Left forelimb (tissue), 1 donor: ENCODE results near the gene POU4F1.
A peak's percentile ranks its signal among the peaks of the same experiment; 100 is the strongest.

Source experiments
- DNase-seq: peaks from one replicate; pipeline ENCODE4 v3.0.0-alpha.2; 2018; ENCODE audit warnings: low spot score

The POU4F1 gene

DNA sequence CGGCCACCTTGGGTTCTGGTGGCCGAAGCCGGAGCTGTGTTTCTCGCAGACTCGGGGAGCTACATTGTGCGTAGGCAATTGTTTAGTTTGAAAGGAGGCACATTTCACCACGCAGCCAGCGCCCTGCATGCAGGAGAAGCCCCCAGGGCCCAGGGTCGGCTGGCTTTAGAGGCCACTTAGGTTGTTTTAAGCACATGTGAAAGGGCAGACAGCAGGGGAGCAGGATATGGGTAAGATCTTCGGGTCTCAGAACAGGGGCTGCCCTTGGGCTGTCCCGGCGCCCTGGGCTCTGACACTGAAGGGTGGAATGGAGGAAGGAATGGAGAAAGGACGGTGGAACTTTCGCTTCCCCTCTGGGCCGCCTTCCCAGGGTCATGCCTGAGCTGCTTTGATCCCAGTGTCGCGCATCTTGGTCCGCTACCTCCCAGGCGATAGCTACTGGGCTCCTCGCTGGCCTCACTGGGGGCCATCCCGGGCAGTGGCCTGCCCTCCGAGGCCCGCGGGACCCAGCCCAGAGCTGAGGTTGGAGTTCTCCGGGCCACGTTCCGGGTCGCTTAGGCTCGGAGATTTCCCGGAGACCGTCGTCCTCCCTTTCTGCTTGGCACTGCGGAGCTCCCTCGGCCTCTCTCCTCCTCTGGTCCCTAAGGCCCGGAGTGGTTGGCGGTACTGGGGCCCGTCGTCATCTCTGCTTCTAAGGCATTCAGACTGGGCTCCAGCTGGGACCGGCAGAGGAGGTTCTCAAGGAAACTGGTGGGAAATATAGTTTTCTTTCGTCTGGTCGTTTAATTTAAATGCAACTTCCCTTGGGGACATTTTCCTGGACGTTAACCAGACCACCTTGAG is 4.3 kb upstream of the POU4F1 start:
- DNase-seq, result no peak

DNA sequence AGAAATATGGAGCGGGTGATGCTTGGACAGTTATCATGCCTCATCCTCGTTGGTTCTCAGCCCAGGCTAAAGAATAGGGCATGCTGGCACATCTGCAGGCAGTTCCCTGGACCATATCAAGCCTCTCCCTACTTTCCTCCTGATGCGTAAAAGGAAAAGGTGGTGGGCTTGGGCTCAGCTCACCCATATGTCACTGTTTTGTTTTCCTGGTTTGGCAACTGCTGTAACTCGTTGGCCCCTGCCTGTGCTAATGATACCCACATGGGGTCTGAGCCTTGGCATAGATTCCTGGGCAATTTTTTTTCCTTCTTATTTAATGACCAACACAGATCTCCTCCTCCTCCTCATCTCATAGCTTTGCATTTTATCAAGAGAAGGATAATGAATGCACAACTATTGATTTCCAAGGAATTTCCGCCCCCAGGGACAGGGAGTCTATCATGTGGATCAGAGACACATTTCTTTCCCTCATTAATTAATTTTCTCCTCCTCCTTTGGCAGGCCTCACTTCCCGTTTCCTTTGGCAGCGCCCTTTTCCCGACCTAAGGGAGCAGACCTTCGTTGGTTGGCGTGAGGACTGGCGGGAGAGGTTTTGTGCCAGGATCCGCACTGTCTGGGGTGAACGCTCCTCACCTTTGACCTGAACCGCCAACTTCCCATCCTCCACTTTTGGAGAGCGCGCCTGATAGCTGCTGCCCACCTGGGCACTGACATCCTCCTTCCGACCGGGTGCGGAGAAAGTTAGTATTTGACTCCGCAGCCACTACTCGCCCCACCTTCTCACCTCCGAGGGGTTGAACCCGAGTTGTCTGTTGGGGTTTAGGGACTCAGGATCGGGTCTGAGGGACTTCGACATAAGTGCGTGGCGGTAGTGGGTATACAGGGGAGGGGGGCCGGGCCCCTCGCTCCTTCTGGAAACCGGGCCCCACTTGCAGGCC is 3.4 kb upstream of the POU4F1 start:
- DNase-seq, result no peak

DNA sequence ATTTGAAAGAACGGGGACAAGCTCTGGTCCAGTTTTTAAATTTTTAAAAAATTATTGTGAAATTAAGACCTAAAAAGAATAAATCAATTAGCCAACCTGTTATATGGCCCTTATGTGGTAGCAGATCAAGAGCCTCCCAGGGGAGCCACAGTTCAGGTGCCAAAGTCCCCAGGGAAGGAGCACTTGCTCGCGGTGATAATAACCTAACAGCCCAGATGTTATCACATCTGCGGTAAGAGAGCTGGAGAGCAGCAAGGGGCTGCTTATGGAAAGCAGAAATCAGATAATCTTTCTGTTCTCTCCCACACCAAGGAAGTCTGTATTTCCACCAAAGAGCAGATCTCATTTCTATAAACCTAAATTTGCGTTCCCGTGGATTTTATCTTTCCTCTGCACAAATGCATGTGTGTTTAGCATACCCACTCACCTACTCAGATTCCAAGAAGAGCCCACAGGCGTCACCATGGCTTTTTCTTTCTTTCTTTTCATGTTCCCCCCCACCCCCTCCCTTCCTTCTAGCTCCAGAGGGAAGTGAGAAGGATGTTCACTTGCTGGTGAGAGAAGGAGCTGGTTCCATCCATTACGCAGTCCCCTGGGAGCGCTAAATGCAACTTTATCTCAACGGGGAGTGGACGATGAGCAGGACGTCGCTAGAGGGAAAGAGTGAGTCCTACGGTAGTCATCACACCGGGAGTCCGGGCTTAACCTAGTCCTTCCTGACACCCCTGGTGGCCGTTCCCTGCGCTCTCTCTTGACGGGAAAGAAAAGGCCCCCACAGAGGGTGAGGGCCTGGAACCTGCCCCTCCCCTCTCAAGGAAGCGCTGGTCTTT is 1.6 kb upstream of the POU4F1 start:
- DNase-seq, result no peak

DNA sequence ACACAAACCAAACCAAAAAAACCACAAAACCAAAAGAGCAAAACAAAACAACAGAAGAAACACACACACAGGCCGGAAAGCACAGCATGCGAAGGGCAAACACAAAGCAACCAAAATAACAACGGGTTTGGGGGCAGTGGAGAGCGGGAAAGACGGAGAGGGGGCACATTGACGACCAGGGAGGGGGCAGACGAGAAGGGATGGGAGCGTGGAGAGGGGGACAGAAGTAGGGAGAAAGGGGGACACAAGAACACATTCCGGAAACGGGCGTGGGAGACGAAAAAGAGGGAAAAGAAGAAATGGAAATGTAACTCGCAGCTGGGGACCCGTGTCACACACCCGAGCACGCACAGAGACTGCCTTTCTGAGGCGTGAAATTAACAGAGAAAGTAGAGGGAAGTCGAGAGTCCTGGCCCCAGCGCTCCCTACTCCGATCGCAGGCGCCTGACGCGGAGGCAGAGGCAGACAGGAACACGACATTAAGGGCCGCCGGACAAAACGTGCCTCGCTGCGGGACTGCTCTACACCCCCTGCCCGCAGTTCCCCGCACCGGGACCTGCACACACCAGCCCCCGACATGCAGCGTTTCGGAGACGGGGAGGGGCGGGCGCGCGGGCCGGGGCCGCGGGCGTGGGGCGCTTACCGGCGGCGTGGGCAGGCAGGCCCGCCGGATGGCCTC is 652 bp downstream of the POU4F1 start:
- no peak for DNase-seq

DNA sequence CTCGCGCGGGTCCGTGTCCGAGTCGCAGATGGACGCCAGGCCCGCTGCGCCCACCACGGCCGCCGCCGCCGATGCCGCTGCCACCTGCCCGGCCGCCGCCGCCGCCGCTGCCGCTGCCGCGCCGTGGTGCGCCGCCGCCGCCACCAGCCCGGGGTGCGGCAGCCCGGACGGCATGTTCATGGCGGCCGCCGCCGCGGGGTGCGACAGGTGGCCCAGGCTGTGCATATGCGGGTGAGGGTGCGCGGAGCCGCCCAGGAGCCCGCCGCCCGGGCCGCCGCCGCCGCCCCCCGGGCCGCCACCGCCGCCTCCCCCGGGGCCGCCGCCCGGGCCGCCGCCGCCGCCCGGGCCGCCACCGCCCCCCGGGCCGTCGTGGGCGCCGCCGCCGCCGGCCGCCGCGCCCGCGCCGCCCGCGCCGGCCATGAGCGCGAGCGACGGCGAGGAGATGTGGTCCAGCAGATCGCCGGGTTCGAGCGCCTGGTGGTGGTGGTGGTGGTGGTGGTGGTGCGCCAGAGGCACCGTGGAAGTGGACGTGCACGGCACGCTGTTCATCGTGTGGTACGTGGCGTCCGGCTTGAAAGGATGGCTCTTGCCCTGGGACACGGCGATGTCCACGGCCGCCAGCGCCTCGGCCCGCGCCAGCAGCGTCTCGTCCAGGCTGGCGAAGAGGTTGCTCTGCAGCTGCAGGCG is 1.3 kb downstream of the POU4F1 start:
- DNase-seq, result no peak

DNA sequence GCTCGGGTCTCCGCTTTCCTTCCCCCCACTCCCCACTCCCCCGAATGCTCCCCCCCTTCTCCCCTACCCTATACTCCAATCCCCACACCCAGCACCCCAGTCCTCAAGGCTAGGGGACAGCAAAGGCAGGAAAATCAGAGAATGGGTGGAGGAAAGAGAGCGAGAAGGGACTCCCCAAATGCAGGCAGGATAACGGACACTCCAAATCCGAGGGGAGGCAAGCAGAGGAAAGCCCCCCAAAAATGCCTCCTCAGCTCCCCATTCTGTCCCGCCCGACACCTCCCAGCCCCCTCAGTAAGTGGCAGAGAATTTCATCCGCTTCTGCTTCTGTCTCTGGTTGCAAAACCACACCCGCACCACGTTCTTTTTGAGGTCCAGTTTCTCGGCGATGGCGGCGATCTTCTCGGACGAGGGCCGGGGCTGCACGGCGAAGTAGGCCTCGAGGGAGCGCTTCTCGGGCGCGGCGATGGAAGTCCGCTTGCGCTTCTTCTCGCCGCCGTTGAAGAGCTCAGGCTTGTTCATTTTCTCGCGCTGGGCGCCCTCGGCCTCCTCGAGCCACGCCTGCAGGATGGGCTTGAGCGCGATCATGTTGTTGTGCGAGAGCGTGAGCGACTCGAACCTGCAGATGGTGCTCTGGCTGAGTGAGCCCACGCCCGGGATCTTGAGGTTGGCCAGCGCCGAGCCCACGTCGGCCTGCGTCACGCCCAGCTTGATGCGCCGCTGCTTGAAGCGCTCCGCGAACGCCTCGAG is 2.1 kb downstream of the POU4F1 start:
- DNase-seq, result no peak

DNA sequence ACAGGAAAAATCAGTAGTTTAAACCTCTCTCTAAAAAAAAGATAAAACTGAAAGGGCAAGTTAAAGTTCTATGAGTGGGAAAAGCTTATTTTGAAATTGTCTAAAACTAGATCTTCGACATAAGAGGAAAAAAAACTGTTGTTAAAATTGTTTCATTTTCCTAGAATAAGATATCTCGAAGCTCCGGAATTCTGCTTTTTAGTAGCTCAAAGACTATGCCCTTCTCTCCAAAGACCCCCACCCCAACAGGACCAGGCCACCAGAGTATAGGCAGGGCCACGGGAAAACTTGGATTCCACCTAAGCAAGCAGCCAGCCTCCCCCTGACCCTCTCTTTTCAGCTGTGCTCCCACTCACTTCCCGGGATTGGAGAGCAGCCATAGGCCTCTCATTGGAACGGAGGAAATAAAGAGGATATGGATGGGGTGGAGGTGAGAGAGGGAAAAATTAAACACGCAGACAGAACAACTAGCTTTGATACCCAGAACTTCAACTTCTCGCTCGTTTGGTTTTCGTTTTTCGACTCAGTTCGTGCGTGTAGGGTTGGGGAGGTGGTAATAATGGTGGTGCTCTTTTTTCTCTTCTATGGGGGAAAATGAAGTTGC is 3.0 kb downstream of the POU4F1 start:
- DNase-seq, result no peak

DNA sequence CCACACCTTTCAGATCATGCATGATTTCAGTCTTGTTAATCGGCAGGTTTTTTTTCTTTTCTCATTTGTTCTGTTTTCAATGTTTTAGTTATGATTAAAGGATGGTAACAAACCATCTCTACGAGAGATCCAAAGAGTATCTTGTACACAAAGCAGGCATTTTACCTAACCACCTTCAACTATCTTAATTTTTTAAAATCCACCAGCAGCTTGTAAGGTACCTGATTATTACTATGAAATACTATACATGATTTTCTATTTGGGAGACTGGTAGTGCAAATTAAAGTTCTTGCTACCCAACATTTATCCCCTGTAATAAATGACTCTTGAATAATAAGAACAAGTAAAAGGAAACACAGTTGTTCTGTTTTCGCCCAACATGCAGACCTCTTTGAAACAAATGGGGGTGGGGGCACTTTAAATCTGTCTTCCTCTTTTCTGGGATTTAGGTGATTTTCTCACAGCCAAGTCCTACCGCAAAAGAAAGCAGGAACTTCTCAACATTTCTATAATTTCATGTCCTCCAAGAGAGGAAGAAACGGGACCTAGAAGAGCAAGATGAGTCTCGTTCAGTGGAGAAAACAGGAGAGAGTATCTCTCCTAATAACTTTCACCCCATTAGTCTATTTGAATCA is 3.6 kb downstream of the POU4F1 start:
- DNase-seq, result no peak

DNA sequence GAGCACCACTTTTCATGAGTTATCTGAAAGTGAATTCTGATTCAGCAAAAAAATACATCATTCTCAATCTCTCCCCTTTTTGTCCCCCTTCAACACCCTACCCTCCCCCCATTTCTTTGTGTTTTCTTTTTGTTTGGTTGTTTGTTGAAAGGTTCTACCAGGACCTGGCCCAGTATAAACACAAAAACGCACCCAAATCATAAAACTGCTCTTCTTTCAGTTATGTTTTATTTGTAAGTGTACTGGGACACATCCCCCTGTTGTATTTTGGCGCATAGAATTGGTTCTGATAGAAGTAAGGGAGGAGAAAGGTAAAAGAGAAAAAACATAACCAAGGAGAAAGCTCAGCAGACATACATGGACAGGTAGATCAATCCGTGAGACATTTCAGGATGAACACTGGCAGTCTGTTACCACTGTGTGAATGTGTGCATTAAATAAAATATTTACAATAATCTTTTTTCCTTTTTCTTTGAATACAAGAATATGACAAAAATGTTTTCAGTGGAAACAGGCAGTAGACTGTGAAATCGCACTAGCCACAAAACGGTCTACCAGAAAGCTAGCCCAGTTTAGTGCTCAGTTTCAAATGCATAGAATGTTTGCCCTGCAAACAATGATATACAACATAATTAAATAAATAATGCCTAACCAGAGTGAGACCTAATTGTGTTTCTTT is 4.2 kb downstream of the POU4F1 start:
- no peak for DNase-seq

DNA sequence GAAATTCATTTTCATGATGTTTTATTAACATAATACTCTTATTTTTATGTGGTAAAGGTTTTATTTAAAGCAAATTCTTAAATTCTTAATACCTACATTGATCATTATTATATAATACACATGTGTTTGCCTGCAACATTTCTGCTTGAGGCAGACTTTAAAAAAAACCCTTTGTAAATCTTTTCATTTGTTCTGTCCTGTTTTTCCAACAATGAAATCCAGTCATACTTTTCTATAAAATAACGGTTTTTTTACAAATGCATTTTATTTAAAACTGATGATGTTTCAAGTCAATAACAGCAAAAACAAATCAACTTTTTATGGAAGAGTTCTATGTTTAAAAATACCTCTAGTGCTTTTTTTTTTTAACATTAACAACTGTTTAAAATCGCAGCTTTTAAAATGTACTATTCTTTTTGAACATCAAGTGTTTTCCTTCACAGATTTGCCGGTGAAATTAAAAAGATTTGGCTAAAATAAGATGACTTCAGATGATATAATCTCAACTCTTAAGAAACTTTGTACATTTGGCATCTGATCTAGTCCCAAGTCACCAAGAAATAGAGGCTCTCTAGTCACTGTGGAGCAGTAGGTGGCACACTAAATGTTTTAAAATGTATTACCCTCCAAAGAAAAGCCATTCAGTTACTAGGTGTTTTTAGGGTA is 5.1 kb downstream of the POU4F1 start:
- no peak for DNase-seq

DNA sequence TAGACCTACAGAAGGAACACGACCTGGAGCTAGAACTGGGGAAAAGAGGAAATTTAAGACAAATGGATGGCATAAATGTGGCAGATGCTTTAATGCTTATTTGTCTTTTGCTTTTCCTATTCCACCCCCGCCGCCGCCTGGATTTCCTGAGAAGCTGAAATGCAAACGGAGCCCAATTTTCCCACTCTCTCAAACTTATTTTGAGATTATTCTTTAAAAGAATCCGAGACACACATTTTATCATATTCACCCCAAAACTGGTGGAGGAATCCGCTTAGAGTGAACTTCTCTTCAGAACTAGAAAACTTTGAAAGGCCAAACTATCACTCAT is 5.8 kb downstream of the POU4F1 start:
- DNase-seq, result no peak

DNA sequence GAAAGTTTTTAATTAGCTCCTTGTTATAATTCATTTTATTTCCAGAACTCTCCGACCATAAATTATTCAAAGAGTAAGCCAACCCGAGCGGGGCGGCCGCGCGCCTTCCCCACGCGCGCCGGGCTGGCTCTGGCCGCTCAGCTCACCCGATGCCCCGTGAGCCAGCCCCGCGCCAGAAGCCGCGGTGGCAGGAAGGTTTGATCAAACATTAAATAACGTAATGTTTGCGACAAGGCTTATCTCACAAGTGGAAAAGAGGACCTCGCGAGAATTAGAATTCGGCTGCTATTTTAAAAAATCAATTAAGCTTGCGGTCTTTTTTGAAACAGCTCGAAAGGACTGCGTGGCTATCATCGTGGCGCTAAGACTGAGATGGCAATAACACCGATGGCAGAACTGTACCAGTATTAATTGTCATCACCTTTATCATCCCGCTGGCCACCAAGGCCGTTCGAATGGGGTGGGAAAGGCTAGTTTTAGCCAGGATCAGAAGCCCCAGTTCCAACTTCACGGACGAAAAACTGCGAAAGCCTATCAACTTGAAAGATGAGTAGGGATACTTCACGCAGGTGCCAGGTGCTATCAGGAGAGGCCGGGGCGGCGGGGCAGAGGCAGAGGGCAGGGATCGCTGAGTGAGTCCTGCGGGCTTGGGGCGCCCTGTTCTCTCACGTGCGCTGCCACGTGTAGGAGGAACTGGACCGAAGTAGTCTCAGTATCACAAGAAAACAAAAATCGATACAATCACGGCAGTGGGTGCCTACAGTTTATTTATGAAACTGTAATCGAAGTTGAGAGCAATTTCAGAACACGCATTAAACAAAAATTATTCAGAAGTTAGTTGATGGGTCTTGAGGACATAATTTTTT is 6.4 kb downstream of the POU4F1 start:
- no peak for DNase-seq

DNA sequence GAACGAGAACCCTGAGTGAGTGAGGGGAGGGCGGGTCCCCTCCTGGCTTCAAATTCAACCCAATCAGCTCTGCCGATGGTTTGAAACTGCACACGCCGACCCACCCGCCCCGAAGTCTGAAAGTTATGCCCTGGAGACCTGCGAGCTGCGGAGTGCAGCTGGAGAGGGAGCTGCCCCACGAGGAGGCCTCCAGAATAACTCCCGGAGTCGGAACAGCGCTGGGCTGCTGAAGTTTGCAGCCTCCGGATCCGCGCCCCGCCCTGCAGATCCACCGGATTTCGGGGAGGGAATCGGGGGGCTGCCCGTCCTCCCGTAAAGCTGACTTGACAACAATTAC is 7.0 kb downstream of the POU4F1 start:
- peak; percentile 70 for DNase-seq

DNA sequence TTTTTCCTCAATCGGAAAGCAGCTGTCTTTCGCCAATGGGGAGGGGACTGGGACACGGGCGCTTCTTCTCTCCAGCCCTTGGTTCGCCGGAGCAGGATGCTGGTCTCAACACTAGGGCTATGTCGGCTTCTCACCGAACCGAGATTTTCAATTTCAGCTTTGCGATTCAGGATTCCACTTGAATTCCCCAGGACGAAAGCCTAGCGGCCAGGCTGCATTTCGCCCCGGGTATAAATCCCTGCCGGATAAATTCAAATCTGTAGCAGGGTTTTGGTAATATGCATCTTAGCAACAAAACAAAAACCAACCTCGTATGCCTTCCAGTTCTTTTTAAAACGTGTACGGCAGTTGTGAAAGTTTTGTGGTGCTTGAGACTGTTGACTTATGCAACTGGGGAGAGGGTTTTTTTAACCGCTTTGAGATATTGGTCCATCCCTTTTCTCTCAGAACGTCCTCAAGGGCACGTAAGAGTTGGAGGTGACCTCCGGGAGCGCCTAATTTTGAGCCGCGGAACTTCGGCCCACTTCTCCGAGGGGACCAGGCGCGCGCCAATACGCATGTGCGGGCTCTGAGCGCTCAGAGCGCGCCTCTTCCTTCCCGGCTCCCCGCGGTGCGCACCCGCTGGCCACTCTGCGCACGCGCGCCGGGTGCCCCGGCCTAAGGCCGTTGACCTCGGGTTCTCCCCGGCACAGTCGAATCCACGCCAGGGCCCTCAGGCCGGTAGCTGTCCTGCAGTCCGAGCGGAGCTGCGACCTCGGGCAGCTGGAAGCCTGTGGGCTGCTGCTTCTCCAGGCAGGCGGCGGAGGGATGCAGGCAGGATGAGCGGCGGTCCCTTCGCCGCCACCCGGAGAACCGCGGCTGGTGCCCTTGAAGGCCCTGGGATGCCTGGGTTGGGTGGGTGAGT is 7.6 kb downstream of the POU4F1 start:
- DNase-seq, result no peak

DNA sequence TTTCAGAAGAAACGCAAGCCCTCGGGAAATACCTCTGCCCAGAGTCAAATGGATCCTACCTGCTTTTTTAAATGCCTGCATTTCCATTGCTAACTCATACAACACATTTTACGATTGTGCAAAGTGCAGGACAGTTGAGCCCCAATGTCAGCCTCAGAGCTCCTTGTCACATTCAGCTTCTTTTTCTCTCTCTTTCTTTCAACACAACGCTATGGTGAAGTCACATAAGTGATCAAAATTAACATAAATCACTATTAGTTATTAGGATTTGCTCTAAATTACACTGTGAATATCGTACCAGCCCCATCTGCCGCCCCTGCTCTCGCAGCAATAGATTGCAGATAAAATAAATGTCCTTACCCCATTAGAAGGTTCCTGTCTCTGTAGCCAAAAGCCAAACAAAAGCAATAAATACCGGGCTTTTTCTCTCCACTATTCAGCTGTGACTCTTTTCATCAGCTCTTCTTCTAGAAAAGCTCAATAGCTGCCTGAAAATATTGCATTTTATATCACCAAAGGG is 8.8 kb downstream of the POU4F1 start:
- DNase-seq, result no peak
